Astrocyte (in vitro differentiated cells and primary cell): Measurements from ENCODE around the gene CENPX. TPM values are rescaled to one million over a fixed set of nuclear protein-coding genes. Genes with fewer than 3 reads are reported as not detected.

Source experiments
- DNase-seq: peaks from one replicate; pipeline ENCODE4 v3.0.0-alpha.2; 2010; ENCODE audit warnings: low read depth
- FAIRE-seq: peaks from 2 replicates; lab custom pipeline; 2011; peaks lifted over from hg19 to GRCh38; lab: Jason Lieb, UNC
- H2AFZ ChIP-seq: 2 replicates; pipeline ENCODE4 v1.6.0; 2012; ENCODE audit warnings: low read depth, low read length, inconsistent platforms
- H3K27ac ChIP-seq: 2 replicates; pipeline ENCODE4 v1.5.1; 2011; ENCODE audit warnings: low read depth, low read length, inconsistent platforms
- H3K27me3 ChIP-seq: 2 replicates; pipeline ENCODE4 v1.6.0; 2011; ENCODE audit warnings: low read length, inconsistent platforms; ENCODE audit not compliant: insufficient read depth
- H3K36me3 ChIP-seq: 2 replicates; pipeline ENCODE4 v1.5.1; 2011; ENCODE audit warnings: low read length, inconsistent platforms; ENCODE audit not compliant: insufficient read depth
- H3K4me1 ChIP-seq: 2 replicates; pipeline ENCODE4 v1.5.1; 2011; ENCODE audit warnings: low read length, inconsistent platforms; ENCODE audit not compliant: insufficient read depth
- H3K4me2 ChIP-seq: 2 replicates; pipeline ENCODE4 v1.6.0; 2012; ENCODE audit warnings: low read length, inconsistent platforms
- H3K4me3 ChIP-seq: 2 replicates; pipeline ENCODE4 v1.5.1; 2011; ENCODE audit warnings: low read depth, mild to moderate bottlenecking, low read length, inconsistent platforms; ENCODE audit not compliant: insufficient read depth
- H3K79me2 ChIP-seq: 2 replicates; pipeline ENCODE4 v1.6.0; 2012; ENCODE audit warnings: mild to moderate bottlenecking, low read length, inconsistent platforms; ENCODE audit not compliant: insufficient read depth
- H3K9ac ChIP-seq: 2 replicates; pipeline ENCODE4 v1.6.0; 2012; ENCODE audit warnings: mild to moderate bottlenecking, low read length, inconsistent platforms
- H3K9me3 ChIP-seq: 2 replicates; pipeline ENCODE4 v1.5.1; 2012; ENCODE audit warnings: low read depth, mild to moderate bottlenecking, low read length, inconsistent platforms; ENCODE audit not compliant: insufficient read depth
- H4K20me1 ChIP-seq: 2 replicates; pipeline ENCODE4 v1.6.0; 2012; ENCODE audit warnings: low read length, inconsistent platforms; ENCODE audit not compliant: insufficient read depth
- H3K27ac Mint-ChIP-seq: one replicate; pipeline ENCODE4 v1.8.0; 2021; ENCODE audit warnings: mild to moderate bottlenecking, mixed read lengths; ENCODE audit not compliant: unreplicated experiment
- H3K27me3 Mint-ChIP-seq: one replicate; pipeline ENCODE4 v1.8.0; 2021; ENCODE audit warnings: low read depth, mixed read lengths; ENCODE audit not compliant: unreplicated experiment
- H3K36me3 Mint-ChIP-seq: one replicate; pipeline ENCODE4 v1.8.0; 2021; ENCODE audit warnings: low read depth, mixed read lengths; ENCODE audit not compliant: unreplicated experiment
- H3K4me1 Mint-ChIP-seq: one replicate; pipeline ENCODE4 v1.8.0; 2021; ENCODE audit warnings: low read depth, mixed read lengths; ENCODE audit not compliant: unreplicated experiment
- H3K4me3 Mint-ChIP-seq: one replicate; pipeline ENCODE4 v1.8.0; 2021; ENCODE audit warnings: mild to moderate bottlenecking, moderate library complexity, mixed read lengths; ENCODE audit not compliant: unreplicated experiment
- H3K9me3 Mint-ChIP-seq: one replicate; pipeline ENCODE4 v1.8.0; 2021; ENCODE audit warnings: mild to moderate bottlenecking, mixed read lengths; ENCODE audit not compliant: unreplicated experiment
- CTCF ChIP-seq: IDR thresholded peaks from 2 replicates; pipeline ENCODE4 v1.5.1; 2011; ENCODE audit warnings: low read depth, mild to moderate bottlenecking, inconsistent platforms, low read length, moderate library complexity; ENCODE audit not compliant: insufficient read depth
- EZH2 ChIP-seq: IDR thresholded peaks from 2 replicates; pipeline ENCODE4 v1.6.1; 2012; ENCODE audit warnings: mild to moderate bottlenecking, low read length, inconsistent platforms; ENCODE audit not compliant: insufficient read depth
- total RNA-seq: library from RNA; stranded (reverse); gene quantifications from 2 replicates; pipeline ENCODE4 v1.2.1, GENCODE V29; 2021

Gene CENPX
- total RNA-seq, 1 donor from 2014 or later: 26.7 TPM

- Histone ChIP-seq H3K9me3 (no peaks in the 10 kb centered on the region), H3K79me2 (peaks cover 9% of the 10 kb centered on the region), H3K27ac (no peak overlapping the region), H4K20me1 (peaks cover 26% of the 10 kb centered on the region), H3K4me1 (peaks cover 11% of the 10 kb centered on the region), H3K36me3 (no peaks in the 10 kb centered on the region), H3K9ac (no peak overlapping the region), H3K27me3 (no peaks in the 10 kb centered on the region), H2AFZ (no peak overlapping the region), H3K4me2 (no peak overlapping the region), H3K4me3 (no peak overlapping the region)
- Mint-ChIP-seq H3K4me1 (no peaks in the 10 kb centered on the region), H3K36me3 (no peaks in the 10 kb centered on the region), H3K9me3 (no peaks in the 10 kb centered on the region), H3K4me3 (no peak overlapping the region), H3K27ac (no peak overlapping the region), H3K27me3 (no peaks in the 10 kb centered on the region)
- TF ChIP-seq CTCF (no peak), EZH2 (no peak)
- FAIRE-seq: no peak
- DNase-seq: no peak
Measured at GRCh38 chr17:82016875-82017459, 5.7 kb downstream of the CENPX start.

- FAIRE-seq (no peak), DNase-seq (no peak)
- Histone ChIP-seq H3K36me3 (no peaks in the 10 kb centered on the region), H3K9ac (no peak overlapping the region), H4K20me1 (peaks cover 19% of the 10 kb centered on the region), H3K4me3 (no peak overlapping the region), H3K79me2 (peaks cover 6% of the 10 kb centered on the region), H3K27me3 (no peaks in the 10 kb centered on the region), H3K4me1 (peaks cover 4% of the 10 kb centered on the region), H3K4me2 (no peak overlapping the region), H3K27ac (no peak overlapping the region), H3K9me3 (no peaks in the 10 kb centered on the region), H2AFZ (no peak overlapping the region)
- Mint-ChIP-seq H3K36me3 (no peaks in the 10 kb centered on the region), H3K9me3 (no peaks in the 10 kb centered on the region), H3K27me3 (no peaks in the 10 kb centered on the region), H3K4me3 (no peak overlapping the region), H3K27ac (no peak overlapping the region), H3K4me1 (no peaks in the 10 kb centered on the region)
- TF ChIP-seq CTCF: no peak
- no peak for TF ChIP-seq EZH2
Measured at GRCh38 chr17:82016061-82016874, 6.4 kb downstream of the CENPX start.
